ENCODE measurements around the gene RNF180.
"Not testable (repeated sequence)": the region's sequence is repeated elsewhere in the genome, so short reads cannot be mapped to it uniquely, and the experiment has no call there.

RNF180 gene

DNA sequence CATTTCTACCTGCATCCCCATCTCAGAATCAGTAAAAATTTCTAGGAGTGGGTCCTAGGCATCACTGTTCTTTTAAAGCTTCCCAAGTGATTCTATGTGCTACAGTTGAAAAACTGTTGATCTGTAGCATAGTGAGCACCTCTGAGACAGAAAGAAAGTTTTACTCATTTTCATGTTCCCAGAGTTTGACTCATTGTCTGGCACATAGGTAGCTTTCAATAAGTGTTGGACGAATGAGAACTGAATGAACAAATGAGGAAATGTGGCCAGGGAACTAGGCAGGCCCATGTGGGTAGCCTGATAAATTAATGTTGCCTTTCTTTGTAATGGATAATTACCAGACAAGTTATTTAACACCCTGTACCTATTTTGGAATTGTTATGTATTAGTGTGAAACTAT is 33.8 kb downstream of the RNF180 start:
- FAIRE-seq (no peak), DNase-seq (ENCODE audit: insufficient read length, low spot score) (no peak)
- TF ChIP-seq POLR2A (IDR thresholded peaks at IDR 0.05; ENCODE audit: low read depth, low read length) (no peak), PAX5 (IDR thresholded peaks at IDR 0.05; ENCODE audit: insufficient read depth, low read length, severe bottlenecking) (no peak), POU2F2 (IDR thresholded peaks at IDR 0.05; ENCODE audit: low read depth, low read length) (no peak), TAF1 (IDR thresholded peaks at IDR 0.05; ENCODE audit: low read depth, low read length) (no peak), SPI1 (IDR thresholded peaks at IDR 0.05; ENCODE audit: low read depth, low read length) (no peak), POLR2AphosphoS5 (IDR thresholded peaks at IDR 0.05; ENCODE audit: low read depth, low read length) (no peak)

DNA sequence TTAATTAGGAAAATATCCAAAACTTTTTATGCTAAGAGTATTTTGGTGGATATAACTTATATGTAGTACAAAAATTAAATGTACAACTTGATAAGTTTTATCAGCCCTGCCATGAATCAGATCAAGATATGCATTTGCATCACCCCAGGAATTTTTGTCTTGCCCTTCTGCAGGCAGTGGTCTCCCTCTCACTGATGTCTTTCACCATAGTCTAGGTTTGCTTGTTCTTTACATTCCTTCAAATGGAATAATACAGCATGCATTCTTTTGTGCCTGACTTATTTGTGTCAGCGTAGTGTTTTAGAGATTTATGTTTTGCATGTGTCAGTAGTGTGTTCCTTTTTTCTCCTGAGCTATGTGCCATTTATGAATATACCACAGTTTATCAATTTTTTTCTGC is 36.4 kb downstream of the RNF180 start:
- TF ChIP-seq POLR2A (IDR thresholded peaks at IDR 0.05; ENCODE audit: low read depth, low read length) = no peak
- no peak for TF ChIP-seq PAX5 (IDR thresholded peaks at IDR 0.05; ENCODE audit: insufficient read depth, low read length, severe bottlenecking)
- TF ChIP-seq TAF1 (IDR thresholded peaks at IDR 0.05; ENCODE audit: low read depth, low read length) = no peak
- no peak for TF ChIP-seq POLR2AphosphoS5 (IDR thresholded peaks at IDR 0.05; ENCODE audit: low read depth, low read length)
- TF ChIP-seq SPI1 (IDR thresholded peaks at IDR 0.05; ENCODE audit: low read depth, low read length) = no peak
- DNase-seq (ENCODE audit: insufficient read length, low spot score) (no peak), FAIRE-seq (no peak)

DNA sequence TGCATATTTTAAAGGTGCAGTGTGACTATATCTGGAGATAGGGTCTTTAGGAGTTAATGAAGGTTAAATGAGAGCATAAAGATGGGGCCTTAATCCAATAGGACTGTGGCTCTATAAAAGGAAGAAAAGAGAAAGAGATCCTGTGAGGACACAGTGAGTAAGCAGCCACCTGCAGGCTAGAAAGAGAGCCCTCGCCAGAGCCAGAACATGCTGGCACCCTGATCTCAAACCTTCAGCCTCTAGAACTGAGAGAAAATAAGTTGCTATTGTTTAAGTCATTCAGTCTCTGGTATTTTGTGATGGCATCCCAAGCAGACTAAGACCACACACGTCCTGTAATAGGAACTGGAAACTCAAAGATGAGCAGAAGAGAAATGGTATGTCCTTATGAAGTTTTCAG is 41.0 kb downstream of the RNF180 start:
- TF ChIP-seq POLR2AphosphoS5 (IDR thresholded peaks at IDR 0.05; ENCODE audit: low read depth, low read length) = no peak
- no peak for TF ChIP-seq PAX5 (IDR thresholded peaks at IDR 0.05; ENCODE audit: insufficient read depth, low read length, severe bottlenecking)
- no peak for TF ChIP-seq POU2F2 (IDR thresholded peaks at IDR 0.05; ENCODE audit: low read depth, low read length)
- TF ChIP-seq POLR2A (IDR thresholded peaks at IDR 0.05; ENCODE audit: low read depth, low read length) = no peak
- no peak for TF ChIP-seq TAF1 (IDR thresholded peaks at IDR 0.05; ENCODE audit: low read depth, low read length)
- TF ChIP-seq SPI1 (IDR thresholded peaks at IDR 0.05; ENCODE audit: low read depth, low read length) = no peak
- DNase-seq (ENCODE audit: insufficient read length, low spot score) (no peak), FAIRE-seq (no peak)

DNA sequence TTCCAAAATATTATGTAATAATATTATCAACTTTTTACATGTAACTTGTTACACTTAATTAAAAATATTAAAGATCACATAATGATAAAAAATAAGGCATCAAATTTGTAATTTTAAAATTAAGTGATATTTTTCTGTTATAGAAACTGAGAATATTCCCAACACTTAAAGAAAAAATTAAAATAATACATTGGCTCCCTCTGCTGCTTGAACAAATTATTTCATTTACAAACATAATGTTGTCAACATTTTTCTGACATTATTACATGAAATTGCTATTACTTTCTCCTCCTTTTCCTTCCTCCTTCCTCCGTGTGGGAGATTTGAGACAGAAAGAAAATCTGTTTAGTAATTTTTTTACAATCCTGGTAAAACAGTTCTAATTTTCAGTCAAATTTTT is 42.3 kb downstream of the RNF180 start:
- TF ChIP-seq POU2F2 (IDR thresholded peaks at IDR 0.05; ENCODE audit: low read depth, low read length) (no peak), SPI1 (IDR thresholded peaks at IDR 0.05; ENCODE audit: low read depth, low read length) (no peak), POLR2A (IDR thresholded peaks at IDR 0.05; ENCODE audit: low read depth, low read length) (no peak), POLR2AphosphoS5 (IDR thresholded peaks at IDR 0.05; ENCODE audit: low read depth, low read length) (no peak), TAF1 (IDR thresholded peaks at IDR 0.05; ENCODE audit: low read depth, low read length) (no peak), PAX5 (IDR thresholded peaks at IDR 0.05; ENCODE audit: insufficient read depth, low read length, severe bottlenecking) (no peak)
- no peak for FAIRE-seq
- DNase-seq (ENCODE audit: insufficient read length, low spot score) = no peak

DNA sequence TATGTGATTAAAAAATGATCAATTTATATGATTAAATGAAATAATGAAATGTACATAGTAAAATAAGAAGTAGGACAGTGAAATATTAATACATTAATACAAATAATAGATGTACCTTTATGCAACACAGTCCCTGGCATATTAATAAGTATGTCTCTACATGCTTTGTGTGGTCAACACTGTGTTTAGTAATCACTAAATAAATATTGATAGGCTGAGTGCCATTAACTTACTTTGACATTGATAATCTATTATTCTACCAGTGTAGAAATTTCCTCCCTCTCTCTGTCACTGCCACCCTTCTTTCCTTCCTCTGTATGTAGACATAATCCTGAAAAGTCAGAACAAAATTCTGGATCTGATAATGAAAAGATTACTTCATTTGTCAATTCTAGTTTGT is 43.7 kb downstream of the RNF180 start:
- TF ChIP-seq SPI1 (IDR thresholded peaks at IDR 0.05; ENCODE audit: low read depth, low read length) (no peak), POLR2A (IDR thresholded peaks at IDR 0.05; ENCODE audit: low read depth, low read length) (no peak), POLR2AphosphoS5 (IDR thresholded peaks at IDR 0.05; ENCODE audit: low read depth, low read length) (no peak), POU2F2 (IDR thresholded peaks at IDR 0.05; ENCODE audit: low read depth, low read length) (no peak), TAF1 (IDR thresholded peaks at IDR 0.05; ENCODE audit: low read depth, low read length) (no peak), PAX5 (IDR thresholded peaks at IDR 0.05; ENCODE audit: insufficient read depth, low read length, severe bottlenecking) (no peak)

DNA sequence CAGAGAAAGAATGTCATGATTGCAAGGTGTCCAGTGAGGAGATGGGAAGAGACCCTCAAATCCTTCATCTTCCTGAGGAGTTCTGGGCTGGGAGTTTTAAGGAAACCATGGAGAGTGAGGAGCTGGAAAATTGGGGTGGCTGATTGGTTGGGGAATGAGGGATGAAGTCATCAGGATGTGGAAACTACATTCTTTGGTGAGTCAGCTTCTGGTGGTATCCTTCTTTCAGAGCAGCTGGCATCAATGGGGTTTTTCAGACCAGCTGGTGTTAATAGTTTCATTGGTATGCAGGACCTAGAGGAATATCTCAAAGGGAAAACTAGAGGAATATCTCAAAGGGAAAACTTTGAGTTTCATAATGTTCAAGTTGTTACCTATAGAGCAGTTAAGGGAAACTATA is 45.2 kb downstream of the RNF180 start:
- TF ChIP-seq POLR2A (IDR thresholded peaks at IDR 0.05; ENCODE audit: low read depth, low read length) = no peak
- DNase-seq (ENCODE audit: insufficient read length, low spot score) = no peak
- FAIRE-seq = no peak

More for the DNA sequence above, 43.7 kb downstream of the RNF180 start:
- DNase-seq (ENCODE audit: insufficient read length, low spot score) (no peak), FAIRE-seq (no peak)

DNA sequence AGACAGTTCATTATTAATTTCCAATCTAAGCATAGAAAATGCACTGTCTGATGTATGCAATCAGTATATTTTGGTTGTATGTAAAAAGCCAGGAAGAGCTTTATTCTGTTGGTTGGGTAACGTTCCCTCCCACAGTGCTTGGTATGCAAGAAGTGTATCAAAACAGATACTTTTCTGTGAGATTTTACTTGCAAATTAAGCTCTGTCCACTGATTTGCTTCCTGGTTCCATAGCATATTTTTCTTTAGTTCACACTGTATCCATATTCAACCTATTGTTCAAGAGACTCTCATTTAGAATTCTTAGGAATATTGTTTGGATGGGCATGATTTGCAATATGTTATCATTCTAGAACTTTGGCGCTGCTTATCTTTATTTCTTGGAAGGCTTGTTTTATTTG is 47.4 kb downstream of the RNF180 start:
- DNase-seq (ENCODE audit: insufficient read length, low spot score) (no peak), FAIRE-seq (no peak)
- TF ChIP-seq POU2F2 (IDR thresholded peaks at IDR 0.05; ENCODE audit: low read depth, low read length) (no peak), PAX5 (IDR thresholded peaks at IDR 0.05; ENCODE audit: insufficient read depth, low read length, severe bottlenecking) (no peak), TAF1 (IDR thresholded peaks at IDR 0.05; ENCODE audit: low read depth, low read length) (no peak), POLR2A (IDR thresholded peaks at IDR 0.05; ENCODE audit: low read depth, low read length) (no peak), SPI1 (IDR thresholded peaks at IDR 0.05; ENCODE audit: low read depth, low read length) (no peak), POLR2AphosphoS5 (IDR thresholded peaks at IDR 0.05; ENCODE audit: low read depth, low read length) (no peak)

DNA sequence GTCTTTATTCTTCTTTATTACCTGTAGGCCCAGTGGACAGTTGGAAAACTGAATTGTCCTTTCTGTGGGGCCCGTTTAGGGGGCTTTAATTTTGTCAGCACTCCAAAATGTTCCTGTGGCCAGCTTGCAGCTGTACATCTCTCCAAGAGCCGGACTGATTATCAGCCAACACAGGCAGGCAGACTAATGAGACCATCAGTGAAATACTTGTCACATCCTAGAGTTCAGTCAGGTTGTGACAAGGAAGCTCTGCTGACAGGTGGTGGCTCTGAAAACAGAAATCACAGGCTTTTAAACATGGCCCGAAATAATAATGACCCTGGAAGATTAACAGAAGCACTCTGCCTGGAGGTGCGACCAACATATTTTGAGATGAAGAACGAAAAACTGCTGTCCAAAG is 47.9 kb downstream of the RNF180 start:
- no peak for FAIRE-seq

DNA sequence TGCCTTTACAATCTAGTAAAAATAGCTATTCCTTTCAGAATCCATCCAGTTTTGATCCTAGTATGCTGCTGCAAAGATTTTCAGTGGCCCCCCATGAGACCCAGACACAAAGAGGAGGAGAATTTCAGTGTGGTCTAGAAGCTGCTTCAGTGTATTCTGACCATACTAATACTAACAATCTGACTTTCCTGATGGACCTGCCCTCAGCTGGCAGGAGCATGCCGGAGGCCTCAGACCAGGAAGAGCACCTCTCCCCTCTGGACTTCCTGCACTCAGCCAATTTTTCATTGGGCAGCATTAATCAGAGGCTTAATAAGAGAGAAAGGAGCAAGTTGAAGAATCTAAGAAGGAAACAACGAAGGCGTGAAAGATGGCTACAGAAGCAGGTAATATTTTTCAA is 48.5 kb downstream of the RNF180 start:
- DNase-seq (ENCODE audit: insufficient read length, low spot score) (no peak), FAIRE-seq (no peak)
- no peak for TF ChIP-seq TAF1 (IDR thresholded peaks at IDR 0.05; ENCODE audit: low read depth, low read length)
- TF ChIP-seq POLR2AphosphoS5 (IDR thresholded peaks at IDR 0.05; ENCODE audit: low read depth, low read length) = no peak
- no peak for TF ChIP-seq POLR2A (IDR thresholded peaks at IDR 0.05; ENCODE audit: low read depth, low read length)
- TF ChIP-seq POU2F2 (IDR thresholded peaks at IDR 0.05; ENCODE audit: low read depth, low read length) = no peak
- TF ChIP-seq SPI1 (IDR thresholded peaks at IDR 0.05; ENCODE audit: low read depth, low read length) = no peak
- TF ChIP-seq PAX5 (IDR thresholded peaks at IDR 0.05; ENCODE audit: insufficient read depth, low read length, severe bottlenecking) = no peak

More for the DNA sequence above, 47.9 kb downstream of the RNF180 start:
- DNase-seq (ENCODE audit: insufficient read length, low spot score) = no peak
- TF ChIP-seq POLR2A (IDR thresholded peaks at IDR 0.05; ENCODE audit: low read depth, low read length) (no peak), POU2F2 (IDR thresholded peaks at IDR 0.05; ENCODE audit: low read depth, low read length) (no peak), SPI1 (IDR thresholded peaks at IDR 0.05; ENCODE audit: low read depth, low read length) (no peak), PAX5 (IDR thresholded peaks at IDR 0.05; ENCODE audit: insufficient read depth, low read length, severe bottlenecking) (no peak), POLR2AphosphoS5 (IDR thresholded peaks at IDR 0.05; ENCODE audit: low read depth, low read length) (no peak), TAF1 (IDR thresholded peaks at IDR 0.05; ENCODE audit: low read depth, low read length) (no peak)

DNA sequence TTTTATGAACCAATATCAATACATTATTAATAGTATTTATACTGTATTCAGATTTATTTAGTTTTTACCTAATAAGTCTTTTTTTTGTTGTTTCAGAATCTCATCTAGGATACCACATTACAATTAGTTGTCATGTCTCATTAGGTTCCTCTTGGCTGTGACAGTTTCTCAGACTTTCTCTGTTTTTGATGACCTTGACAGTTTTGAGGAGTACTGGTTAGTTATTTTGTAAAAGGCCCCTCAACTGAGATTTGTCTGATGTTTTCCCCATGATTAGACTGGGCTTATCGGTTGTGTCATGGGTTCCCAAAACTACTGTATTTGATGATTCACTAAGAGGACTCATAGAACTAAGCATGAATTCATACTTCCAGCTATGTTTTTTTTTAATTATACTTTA is 56.3 kb downstream of the RNF180 start:
- DNase-seq (ENCODE audit: insufficient read length, low spot score) (no peak), FAIRE-seq (no peak)
- TF ChIP-seq POU2F2 (IDR thresholded peaks at IDR 0.05; ENCODE audit: low read depth, low read length) (no peak), POLR2AphosphoS5 (IDR thresholded peaks at IDR 0.05; ENCODE audit: low read depth, low read length) (no peak), PAX5 (IDR thresholded peaks at IDR 0.05; ENCODE audit: insufficient read depth, low read length, severe bottlenecking) (no peak), TAF1 (IDR thresholded peaks at IDR 0.05; ENCODE audit: low read depth, low read length) (no peak), SPI1 (IDR thresholded peaks at IDR 0.05; ENCODE audit: low read depth, low read length) (no peak), POLR2A (IDR thresholded peaks at IDR 0.05; ENCODE audit: low read depth, low read length) (no peak)

DNA sequence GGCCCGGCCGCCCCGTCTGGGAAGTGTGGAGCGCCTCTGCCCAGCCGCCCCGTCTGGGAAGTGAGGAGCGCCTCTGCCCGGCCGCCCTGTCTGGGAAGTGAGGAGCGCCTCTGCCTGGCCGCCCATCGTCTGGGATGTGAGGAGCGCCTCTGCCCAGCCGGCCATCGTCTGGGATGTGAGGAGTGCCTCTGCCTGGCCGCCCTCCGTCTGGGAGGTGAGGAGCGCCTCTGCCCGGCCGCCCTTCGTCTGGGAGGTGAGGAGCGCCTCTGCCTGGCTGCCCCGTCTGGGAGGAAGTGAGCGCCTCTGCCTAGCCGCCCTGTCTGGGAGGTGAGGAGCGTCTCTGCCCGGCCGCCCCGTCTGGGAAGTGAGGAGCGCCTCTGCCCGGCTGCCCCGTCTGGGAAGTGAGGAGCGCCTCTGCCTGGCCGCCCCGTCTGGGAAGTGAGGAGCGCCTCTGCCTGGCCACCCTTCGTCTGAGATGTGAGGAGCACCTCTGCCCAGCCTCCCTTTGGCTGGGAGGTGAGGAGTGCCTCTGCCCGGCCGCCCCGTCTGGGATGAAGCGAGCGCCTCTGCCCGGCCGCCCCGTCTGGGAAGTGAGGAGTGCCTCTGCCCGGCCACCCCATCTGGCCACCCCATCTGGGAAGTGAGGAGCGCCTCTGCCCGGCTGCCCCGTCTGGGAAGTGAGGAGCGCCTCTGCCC is 59.8 kb downstream of the RNF180 start:
- not testable (repeated sequence) for DNase-seq (ENCODE audit: insufficient read length, low spot score); FAIRE-seq

DNA sequence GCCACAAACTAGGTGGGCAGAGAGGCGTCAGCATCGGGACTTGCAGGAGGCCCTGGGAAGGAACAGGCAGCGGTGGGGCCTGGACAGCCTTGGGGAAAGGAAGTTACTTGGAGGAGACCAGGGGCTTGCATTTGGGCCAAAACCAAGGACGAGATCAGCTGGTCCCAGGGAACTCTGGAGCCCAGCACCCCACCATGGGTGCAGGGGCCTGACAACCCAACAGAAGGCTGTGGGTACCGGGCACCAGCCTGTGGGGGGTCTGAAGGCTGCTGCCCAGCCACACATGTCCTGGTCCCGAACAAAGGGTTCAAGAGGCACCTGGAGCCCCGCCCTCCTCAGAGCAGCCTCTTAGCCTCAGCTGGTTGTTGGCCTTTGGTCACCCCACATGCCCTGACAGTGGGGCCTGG is 61.5 kb downstream of the RNF180 start:
- not testable (repeated sequence) for DNase-seq (ENCODE audit: insufficient read length, low spot score); FAIRE-seq
